ENCODE measurements around the gene ATG7. TPM values are rescaled to one million over a fixed set of nuclear protein-coding genes. Genes with fewer than 3 reads are reported as not detected.
A peak's percentile ranks its signal among the peaks of the same experiment; 100 is the strongest.
"Not testable (repeated sequence)": the region's sequence is repeated elsewhere in the genome, so short reads cannot be mapped to it uniquely, and the experiment has no call there.

ATG7 gene
- total RNA-seq, 1 donor from 2014 or later, result 48.5 TPM

- H3K4me3 ChIP-seq, result no peak overlapping the region
- intact Hi-C loops (cut with DNase I), result no loop called here
- no peaks in the 10 kb centered on the region for H3K27me3 ChIP-seq
- no peaks in the 10 kb centered on the region for H3K9me3 ChIP-seq
- DNase-seq (ENCODE audit: low spot score in 2 of 2), result no peak
- TF ChIP-seq CTCF (IDR thresholded peaks at IDR 0.05), result no peak
- peaks cover 5 to 22% of the 10 kb centered on the region in 2 donors for H3K36me3 ChIP-seq
- no peaks in the 10 kb centered on the region for H3K4me1 ChIP-seq
- H3K27ac ChIP-seq, result no peak overlapping the region
These were observed 58.9 kb downstream of the ATG7 start for GRCh38 chr3:11331101-11331500.

GRCh38 chr3:11335056-11335608, 62.9 kb downstream of the ATG7 start:
- DNase-seq (ENCODE audit: low spot score in 2 of 2), result no peak

GRCh38 chr3:11339541-11339940, 67.3 kb downstream of the ATG7 start:
- no peak for TF ChIP-seq CTCF (IDR thresholded peaks at IDR 0.05)
- Histone ChIP-seq H3K9me3 (no peaks in the 10 kb centered on the region), H3K4me3 (no peak overlapping the region), H3K4me1 (no peaks in the 10 kb centered on the region), H3K27me3 (no peaks in the 10 kb centered on the region), H3K27ac (no peak overlapping the region), H3K36me3 (peaks cover 17 to 20% of the 10 kb centered on the region in 2 donors)
- intact Hi-C loops (cut with DNase I), result loop anchor here (5.0 kb wide), 1 partner anchor 392 kb away; no protein-coding TSS in a partner anchor
- DNase-seq (ENCODE audit: low spot score in 2 of 2), result no peak

More at GRCh38 chr3:11335056-11335608, 62.9 kb downstream of the ATG7 start:
- no peaks in the 10 kb centered on the region for H3K9me3 ChIP-seq
- H3K4me3 ChIP-seq, result no peak overlapping the region
- peak; percentile 64 to 70 (median 67) for TF ChIP-seq CTCF (IDR thresholded peaks at IDR 0.05)
- H3K4me1 ChIP-seq, result no peaks in the 10 kb centered on the region
- intact Hi-C loops (cut with DNase I), result loop anchor here (1.0 to 5.0 kb wide), 3 partner anchors 180 to 388 kb away; partner anchors contain the start of gene HRH1
- H3K27ac ChIP-seq, result no peak overlapping the region
- H3K36me3 ChIP-seq, result peaks cover 5 to 14% of the 10 kb centered on the region in 2 donors
- no peaks in the 10 kb centered on the region for H3K27me3 ChIP-seq

GRCh38 chr3:11346416-11346815, 74.2 kb downstream of the ATG7 start:
- DNase-seq (ENCODE audit: low spot score in 2 of 2), result no peak
- no peak for TF ChIP-seq CTCF (IDR thresholded peaks at IDR 0.05)
- intact Hi-C loops (cut with DNase I), result no loop called here
- no peak overlapping the region for H3K27ac ChIP-seq
- H3K36me3 ChIP-seq, result peaks cover 26 to 53% of the 10 kb centered on the region in 2 donors
- no peaks in the 10 kb centered on the region for H3K9me3 ChIP-seq
- H3K27me3 ChIP-seq, result no peaks in the 10 kb centered on the region
- no peak overlapping the region for H3K4me3 ChIP-seq
- H3K4me1 ChIP-seq, result no peaks in the 10 kb centered on the region

GRCh38 chr3:11348877-11349276, 76.7 kb downstream of the ATG7 start:
- intact Hi-C loops (cut with DNase I), result not testable (repeated sequence)

GRCh38 chr3:11349446-11349845, 77.2 kb downstream of the ATG7 start:
- Histone ChIP-seq H3K4me3 (no peak overlapping the region), H3K27me3 (no peaks in the 10 kb centered on the region), H3K4me1 (no peaks in the 10 kb centered on the region), H3K27ac (no peak overlapping the region), H3K9me3 (no peaks in the 10 kb centered on the region), H3K36me3 (peaks cover 17 to 46% of the 10 kb centered on the region in 2 donors)
- intact Hi-C loops (cut with DNase I), result no loop called here
- no peak for TF ChIP-seq CTCF (IDR thresholded peaks at IDR 0.05)
- DNase-seq (ENCODE audit: low spot score in 2 of 2), result no peak

More at GRCh38 chr3:11348877-11349276, 76.7 kb downstream of the ATG7 start:
- H3K4me1 ChIP-seq; H3K27me3 ChIP-seq; H3K4me3 ChIP-seq; H3K27ac ChIP-seq; H3K9me3 ChIP-seq; DNase-seq (ENCODE audit: low spot score in 2 of 2): not testable (repeated sequence)
- H3K36me3 ChIP-seq, result peaks cover 20 to 46% of the 10 kb centered on the region in 2 donors

Measured in ascending aorta (tissue), 2 donors.